Smooth muscle cell (in vitro differentiated cells): ENCODE measurements around the gene CCSER1. TPM values are rescaled to one million over a fixed set of nuclear protein-coding genes. Genes with fewer than 3 reads are reported as not detected.

Experiments used
- DNase-seq: peaks from one replicate; lab custom pipeline; 2025; ENCODE audit not compliant: unreplicated experiment; lab: John Stamatoyannopoulos, UW
- H2AFZ ChIP-seq: fragments of 200-600 bp; sonication (generic); 2 replicates; pipeline ENCODE4 v1.6.0; 2016; ENCODE audit warnings: antibody characterized with exemption, low read depth, mild to moderate bottlenecking
- H3F3A ChIP-seq: fragments of 200-600 bp; sonication (generic); 2 replicates; pipeline ENCODE4 v1.6.0; 2017; ENCODE audit warnings: antibody characterized with exemption, low read depth
- H3K27ac ChIP-seq: fragments of 200-600 bp; sonication (generic); 2 replicates; pipeline ENCODE4 v1.5.1; 2016; ENCODE audit warnings: low read depth, mild to moderate bottlenecking
- H3K27me3 ChIP-seq: fragments of 200-600 bp; sonication (generic); 2 replicates; pipeline ENCODE4 v1.6.1; 2016; ENCODE audit warnings: low read depth, mild to moderate bottlenecking
- H3K36me3 ChIP-seq: fragments of 200-600 bp; sonication (generic); 2 replicates; pipeline ENCODE4 v1.5.1; 2016; ENCODE audit warnings: low read depth
- H3K4me1 ChIP-seq: fragments of 200-600 bp; sonication (generic); 2 replicates; pipeline ENCODE4 v1.5.1; 2016; ENCODE audit warnings: low read depth
- H3K4me2 ChIP-seq: fragments of 200-600 bp; sonication (generic); 2 replicates; pipeline ENCODE4 v1.6.0; 2016; ENCODE audit warnings: mild to moderate bottlenecking
- H3K4me3 ChIP-seq: fragments of 200-600 bp; sonication (generic); 2 replicates; pipeline ENCODE4 v1.5.1; 2016; ENCODE audit warnings: mild to moderate bottlenecking
- H3K79me2 ChIP-seq: fragments of 200-600 bp; sonication (generic); 2 replicates; pipeline ENCODE4 v1.6.0; 2016; ENCODE audit warnings: low read depth, mild to moderate bottlenecking
- H3K9ac ChIP-seq: fragments of 200-600 bp; sonication (generic); 2 replicates; pipeline ENCODE4 v1.6.0; 2016; ENCODE audit warnings: low read depth
- H3K9me3 ChIP-seq: fragments of 200-600 bp; sonication (generic); replicated peaks from 2 replicates; pipeline ENCODE4 v1.5.1; 2016; ENCODE audit warnings: low read depth
- H4K20me1 ChIP-seq: fragments of 200-600 bp; sonication (generic); 2 replicates; pipeline ENCODE4 v1.6.0; 2016; ENCODE audit warnings: low read depth
- CTCF ChIP-seq: fragments of 200-600 bp; sonication (generic); IDR thresholded peaks from 2 replicates; pipeline ENCODE4 v1.5.1; 2017; ENCODE audit warnings: borderline replicate concordance, mild to moderate bottlenecking, antibody characterized with exemption; ENCODE audit not compliant: insufficient read depth, poor library complexity, severe bottlenecking
- WGBS: methylation state at CpG from one replicate; pipeline ENCODE4 v1.1.7; 2016; ENCODE audit warnings: low lambda C conversion rate; 5-methylcytosine and 5-hydroxymethylcytosine counted together
- polyA plus RNA-seq: library from polyadenylated mRNA; unstranded; fragments of >200 nt; fragmentation: Nextera tagmentation; extraction: Ambion mirVana; gene quantifications from 2 replicates; pipeline ENCODE4 v1.2.1, GENCODE V29; 2016
- total RNA-seq: library from RNA; depleted of rRNA; stranded (reverse); fragments of >200 nt; gene quantifications from 2 replicates; pipeline ENCODE4 v1.2.3, GENCODE V29; 2014

The CCSER1 gene
- total and polyA plus RNA-seq, 2 experiments from 2014 or later: 0.76 TPM; not detected in 1

- no peak overlapping the region for H3K9ac ChIP-seq
- no peaks in the 10 kb centered on the region for H3K79me2 ChIP-seq
- H3K36me3 ChIP-seq: no peaks in the 10 kb centered on the region
- no peaks in the 10 kb centered on the region for H4K20me1 ChIP-seq
- H2AFZ ChIP-seq: no peak overlapping the region
- H3K4me1 ChIP-seq: no peaks in the 10 kb centered on the region
- no peak overlapping the region for H3K4me2 ChIP-seq
- no peaks in the 10 kb centered on the region for H3K27me3 ChIP-seq
- H3K4me3 ChIP-seq: no peak overlapping the region
- no peaks in the 10 kb centered on the region for H3K9me3 ChIP-seq
- 90% methylated on average over 8 of the region's 8 CpGs for WGBS
- TF ChIP-seq CTCF: no peak
- H3K27ac ChIP-seq: no peak overlapping the region
- H3F3A ChIP-seq: no peaks in the 10 kb centered on the region
- DNase-seq: no peak
Measured at GRCh38 chr4:91598696-91599095, 1471.5 kb downstream of the CCSER1 start.

GRCh38 chr4:91600301-91600700, 1473.1 kb downstream of the CCSER1 start:
- WGBS: 86% methylated on average over 1 of the region's 1 CpG
- Histone ChIP-seq H3K4me2 (no peak overlapping the region), H3K9ac (no peak overlapping the region), H3K79me2 (no peaks in the 10 kb centered on the region), H3K9me3 (no peaks in the 10 kb centered on the region), H3K27me3 (no peaks in the 10 kb centered on the region), H2AFZ (no peak overlapping the region), H3K36me3 (no peaks in the 10 kb centered on the region), H3K4me3 (no peak overlapping the region), H4K20me1 (no peaks in the 10 kb centered on the region), H3K27ac (no peak overlapping the region), H3K4me1 (no peaks in the 10 kb centered on the region), H3F3A (no peaks in the 10 kb centered on the region)
- DNase-seq: no peak
- no peak for TF ChIP-seq CTCF

- Histone ChIP-seq H3F3A (no peaks in the 10 kb centered on the region), H3K4me1 (no peaks in the 10 kb centered on the region), H3K27ac (no peak overlapping the region), H3K4me2 (no peak overlapping the region), H4K20me1 (no peaks in the 10 kb centered on the region), H3K36me3 (no peaks in the 10 kb centered on the region), H2AFZ (no peak overlapping the region), H3K27me3 (no peaks in the 10 kb centered on the region), H3K9ac (no peak overlapping the region), H3K9me3 (no peaks in the 10 kb centered on the region), H3K79me2 (no peaks in the 10 kb centered on the region), H3K4me3 (no peak overlapping the region)
- WGBS: 85% methylated on average over 1 of the region's 1 CpG
- no peak for DNase-seq
- TF ChIP-seq CTCF: no peak
Measured at GRCh38 chr4:91601401-91601800, 1474.2 kb downstream of the CCSER1 start.

- WGBS: 87% methylated on average over 5 of the region's 5 CpGs
- H3K79me2 ChIP-seq: no peaks in the 10 kb centered on the region
- no peaks in the 10 kb centered on the region for H3K9me3 ChIP-seq
- H2AFZ ChIP-seq: no peak overlapping the region
- no peak overlapping the region for H3K9ac ChIP-seq
- H3K4me2 ChIP-seq: no peak overlapping the region
- no peak for DNase-seq
- H3K4me1 ChIP-seq: no peaks in the 10 kb centered on the region
- no peaks in the 10 kb centered on the region for H3F3A ChIP-seq
- no peak for TF ChIP-seq CTCF
- no peak overlapping the region for H3K4me3 ChIP-seq
- no peak overlapping the region for H3K27ac ChIP-seq
- no peaks in the 10 kb centered on the region for H4K20me1 ChIP-seq
- H3K27me3 ChIP-seq: no peaks in the 10 kb centered on the region
- no peaks in the 10 kb centered on the region for H3K36me3 ChIP-seq
Measured at GRCh38 chr4:91611782-91612181, 1484.6 kb downstream of the CCSER1 start.
